DMS114 treated with DMSO at 0.1 percent for 48 hours (cell line): ENCODE data around the gene PDK4.

Experiments used
- DNase-seq: peaks from one replicate; lab custom pipeline; 2025; ENCODE audit not compliant: unreplicated experiment; lab: John Stamatoyannopoulos, UW

PDK4 gene

GRCh38 chr7:95596198-95597063 is at the start of gene PDK4:
Gene PDK4 (minus strand): TSS chr7:95596516. CDS start chr7:95596293, 223 bp downstream.
- no peak for DNase-seq

GRCh38 chr7:95642173-95642572 is 45.9 kb upstream of the PDK4 start:
- no peak for DNase-seq

- DNase-seq: no peak
Measured at GRCh38 chr7:95636140-95636940, 40.0 kb upstream of the PDK4 start.

- no peak for DNase-seq
Measured at GRCh38 chr7:95632609-95633008, 36.3 kb upstream of the PDK4 start.

GRCh38 chr7:95631527-95631926 is 35.2 kb upstream of the PDK4 start:
- no peak for DNase-seq

- no peak for DNase-seq
Measured at GRCh38 chr7:95630702-95631458, 34.6 kb upstream of the PDK4 start.

- DNase-seq: no peak
Measured at GRCh38 chr7:95628831-95629439, 32.6 kb upstream of the PDK4 start.

GRCh38 chr7:95623788-95624187 is 27.5 kb upstream of the PDK4 start:
- DNase-seq: no peak

GRCh38 chr7:95622859-95623258 is 26.5 kb upstream of the PDK4 start:
- DNase-seq: no peak

- no peak for DNase-seq
Measured at GRCh38 chr7:95622001-95622549, 25.8 kb upstream of the PDK4 start.

GRCh38 chr7:95621404-95621803 is 25.1 kb upstream of the PDK4 start:
- no peak for DNase-seq

- no peak for DNase-seq
Measured at GRCh38 chr7:95620631-95621030, 24.3 kb upstream of the PDK4 start.

GRCh38 chr7:95619921-95620320 is 23.6 kb upstream of the PDK4 start:
- no peak for DNase-seq

- DNase-seq: no peak
Measured at GRCh38 chr7:95619517-95619916, 23.2 kb upstream of the PDK4 start.

- no peak for DNase-seq
Measured at GRCh38 chr7:95614442-95614940, 18.2 kb upstream of the PDK4 start.

- DNase-seq: no peak
Measured at GRCh38 chr7:95611224-95611623, 14.9 kb upstream of the PDK4 start.

- no peak for DNase-seq
Measured at GRCh38 chr7:95609277-95609971, 13.1 kb upstream of the PDK4 start.

- DNase-seq: no peak
Measured at GRCh38 chr7:95608359-95609173, 12.2 kb upstream of the PDK4 start.

- no peak for DNase-seq
Measured at GRCh38 chr7:95607561-95607960, 11.2 kb upstream of the PDK4 start.
